Prostate gland (tissue), 2 donors: ENCODE measurements around the gene MBOAT1. TPM values are rescaled to one million over a fixed set of nuclear protein-coding genes. Genes with fewer than 3 reads are reported as not detected.

Experiments used
- DNase-seq: peaks from one replicate; pipeline ENCODE4 v3.0.0-alpha.2; 2019; ENCODE audit warnings: low spot score
- H3K27ac ChIP-seq, 2 donors: fragments of 200-600 bp; sonication (generic); 2 replicates each; pipeline ENCODE4 v1.5.1; 2017 to 2019
- H3K27me3 ChIP-seq: fragments of 200-600 bp; sonication (generic); replicated peaks from 2 replicates; pipeline ENCODE4 v1.5.1; 2019; ENCODE audit not compliant: insufficient read depth
- H3K36me3 ChIP-seq, 2 donors: fragments of 200-600 bp; sonication (generic); 1 replicate in 1 of 2; 2 replicates in 1 of 2; pipeline versions ENCODE4 v1.5.1 to v1.8.1; 2017 to 2019
- H3K4me1 ChIP-seq: fragments of 200-600 bp; sonication (generic); replicated peaks from 2 replicates; pipeline ENCODE4 v1.5.1; 2019
- H3K4me3 ChIP-seq, 2 donors: fragments of 200-600 bp; sonication (generic); 2 replicates each; pipeline ENCODE4 v1.5.1; 2017 to 2019
- H3K9me3 ChIP-seq: fragments of 200-600 bp; sonication (generic); 2 replicates; pipeline ENCODE4 v1.5.1; 2017
- POLR2A ChIP-seq: fragments of 450-650 bp; IDR thresholded peaks from one replicate; pipeline ENCODE4 v1.6.1; 2016; ENCODE audit warnings: antibody characterized with exemption, mild to moderate bottlenecking
- POLR2AphosphoS5 ChIP-seq: sonication (generic); formaldehyde crosslinking; IDR thresholded peaks from one replicate; pipeline ENCODE4 v1.6.1; 2017; ENCODE audit warnings: antibody characterized with exemption
- WGBS: methylation state at CpG from one replicate; pipeline ENCODE4 v1.1.5; 2018; 5-methylcytosine and 5-hydroxymethylcytosine counted together
- intact Hi-C: fragments of 100-400 bp; cut with DNase I; formaldehyde crosslinking; loops from one replicate; pipeline ENCODE4 v1.14.2; 2022
- total RNA-seq, 2 donors: library from RNA; depleted of rRNA; stranded (reverse); fragments of >200 nt; gene quantifications; one replicate each; pipeline ENCODE4 v1.1.0, GENCODE V29; 2016
- TF ChIP-seq, protein P1 (sequence below), 4 experiments: fragments of 200-600 bp in 2 of 4; fragments of 450-650 bp in 2 of 4; sonication (generic) in 2 of 4; IDR thresholded peaks; 1 replicate in 3 of 4; 2 replicates in 1 of 4; pipeline ENCODE4 v1.5.1; 2016 to 2019; ENCODE audit warnings: antibody characterized with exemption in 4 of 4, mild to moderate bottlenecking in 2 of 4, moderate library complexity in 2 of 4

MBOAT1 gene
- total RNA-seq, 2 donors from 2014 or later: 8.6 to 14.1 TPM

GRCh38 chr6:20134613-20135012 is 77.7 kb downstream of the MBOAT1 start:
- 95% methylated on average over 1 of the region's 1 CpG for WGBS
- Histone ChIP-seq H3K36me3 (no peaks in the 10 kb centered on the region), H3K4me3 (no peak overlapping the region), H3K27ac (no peak overlapping the region), H3K9me3 (no peaks in the 10 kb centered on the region), H3K27me3 (no peaks in the 10 kb centered on the region), H3K4me1 (no peaks in the 10 kb centered on the region)
- DNase-seq: no peak
- intact Hi-C loops: no loop called here
- no peak for TF ChIP-seq POLR2A

- 81% methylated on average over 7 of the region's 7 CpGs for WGBS
- Histone ChIP-seq H3K36me3 (no peaks in the 10 kb centered on the region), H3K27me3 (no peaks in the 10 kb centered on the region), H3K27ac (no peak overlapping the region), H3K4me3 (no peak overlapping the region), H3K4me1 (no peaks in the 10 kb centered on the region), H3K9me3 (no peaks in the 10 kb centered on the region)
- TF ChIP-seq, protein P1, sequence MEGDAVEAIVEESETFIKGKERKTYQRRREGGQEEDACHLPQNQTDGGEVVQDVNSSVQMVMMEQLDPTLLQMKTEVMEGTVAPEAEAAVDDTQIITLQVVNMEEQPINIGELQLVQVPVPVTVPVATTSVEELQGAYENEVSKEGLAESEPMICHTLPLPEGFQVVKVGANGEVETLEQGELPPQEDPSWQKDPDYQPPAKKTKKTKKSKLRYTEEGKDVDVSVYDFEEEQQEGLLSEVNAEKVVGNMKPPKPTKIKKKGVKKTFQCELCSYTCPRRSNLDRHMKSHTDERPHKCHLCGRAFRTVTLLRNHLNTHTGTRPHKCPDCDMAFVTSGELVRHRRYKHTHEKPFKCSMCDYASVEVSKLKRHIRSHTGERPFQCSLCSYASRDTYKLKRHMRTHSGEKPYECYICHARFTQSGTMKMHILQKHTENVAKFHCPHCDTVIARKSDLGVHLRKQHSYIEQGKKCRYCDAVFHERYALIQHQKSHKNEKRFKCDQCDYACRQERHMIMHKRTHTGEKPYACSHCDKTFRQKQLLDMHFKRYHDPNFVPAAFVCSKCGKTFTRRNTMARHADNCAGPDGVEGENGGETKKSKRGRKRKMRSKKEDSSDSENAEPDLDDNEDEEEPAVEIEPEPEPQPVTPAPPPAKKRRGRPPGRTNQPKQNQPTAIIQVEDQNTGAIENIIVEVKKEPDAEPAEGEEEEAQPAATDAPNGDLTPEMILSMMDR (IDR thresholded peaks at IDR 0.05): no peak
- TF ChIP-seq POLR2AphosphoS5 (no peak), POLR2A (no peak)
- intact Hi-C loops: loop anchor here (2.0 to 5.0 kb wide), 2 partner anchors 37 to 83 kb away; partner anchors contain the start of gene MBOAT1
- DNase-seq: no peak
These were observed 82.8 kb downstream of the MBOAT1 start for GRCh38 chr6:20129290-20130088.

DNA sequence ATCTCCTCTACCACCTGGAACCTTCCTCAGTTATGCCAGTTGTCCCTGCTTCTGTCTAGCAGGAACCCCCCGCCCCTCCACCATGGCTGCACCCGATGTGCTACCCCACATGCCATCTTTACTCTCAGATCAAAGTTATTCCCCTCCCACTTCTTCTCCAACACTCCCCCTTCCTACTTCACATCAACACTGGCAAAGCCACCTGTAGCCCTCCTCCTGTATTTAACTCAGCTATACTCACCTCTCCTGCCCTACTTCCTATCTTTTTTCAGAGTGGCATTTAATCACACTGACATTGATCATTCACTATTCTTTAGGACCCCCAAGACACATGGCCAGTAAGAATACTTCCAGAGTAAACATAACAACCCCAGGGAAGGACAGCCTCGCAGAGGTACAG is 84.3 kb downstream of the MBOAT1 start:
- intact Hi-C loops: loop anchor here (2.0 to 5.0 kb wide), 2 partner anchors 36 to 85 kb away; partner anchors contain the start of gene MBOAT1
- H3K36me3 ChIP-seq: no peaks in the 10 kb centered on the region
- no peaks in the 10 kb centered on the region for H3K27me3 ChIP-seq
- H3K27ac ChIP-seq: no peak overlapping the region
- DNase-seq: no peak
- no peaks in the 10 kb centered on the region for H3K4me1 ChIP-seq
- WGBS: 90% methylated on average over 3 of the region's 3 CpGs
- H3K4me3 ChIP-seq: no peak overlapping the region
- TF ChIP-seq POLR2AphosphoS5 (no peak), POLR2A (no peak)
- TF ChIP-seq, protein P1 (IDR thresholded peaks at IDR 0.05): no peak
- H3K9me3 ChIP-seq: no peaks in the 10 kb centered on the region

DNA sequence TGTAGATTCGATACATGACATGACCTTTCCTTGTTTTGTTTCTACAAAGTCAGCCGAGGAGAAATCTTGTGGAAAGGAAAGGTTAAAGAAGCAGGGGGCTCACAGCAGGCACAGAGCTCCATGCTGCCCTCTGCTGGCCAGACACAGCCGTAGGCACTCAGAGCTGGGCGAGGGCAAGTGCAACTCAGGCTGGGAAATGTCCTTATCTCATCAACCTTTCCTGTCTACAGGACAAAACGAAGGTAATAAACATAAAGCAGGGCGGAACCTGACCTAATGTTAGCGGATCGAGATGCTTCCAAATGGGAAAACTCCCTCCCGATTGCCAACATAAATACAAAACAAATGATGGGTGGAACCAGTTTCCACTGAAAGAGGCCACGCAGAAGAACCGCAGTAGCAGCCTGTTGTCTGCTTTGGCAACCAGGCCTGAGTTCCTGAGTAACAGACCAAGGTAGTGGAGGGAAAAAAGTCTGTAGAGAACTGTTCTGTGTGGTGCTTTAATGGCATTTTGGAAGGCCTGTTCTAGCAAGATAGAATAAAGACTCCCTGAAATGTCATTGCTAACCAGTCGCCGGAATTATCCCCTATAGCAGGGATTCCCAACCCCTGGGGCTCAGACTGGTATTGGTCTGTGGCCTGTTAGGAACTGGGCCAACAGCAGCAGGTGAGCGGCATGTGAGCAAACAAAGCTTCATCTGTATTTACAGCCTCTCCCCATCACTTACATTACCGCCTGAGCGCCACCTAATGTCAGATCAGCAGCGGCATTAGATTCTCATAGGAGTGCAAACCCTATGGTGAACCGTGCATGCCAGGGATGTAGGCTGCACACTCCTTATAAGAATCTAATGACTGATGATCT is 85.2 kb downstream of the MBOAT1 start:
- WGBS: 41% methylated on average over 18 of the region's 18 CpGs
- peak overlapping the region; percentile 39 to 44 for H3K27ac ChIP-seq
- H3K36me3 ChIP-seq: no peaks in the 10 kb centered on the region
- TF ChIP-seq POLR2A (no peak), POLR2AphosphoS5 (peak; percentile 13)
- TF ChIP-seq, protein P1 (IDR thresholded peaks at IDR 0.05): peak; percentile 52 to 86 (median 80)
- no peaks in the 10 kb centered on the region for H3K9me3 ChIP-seq
- no peak overlapping the region for H3K4me3 ChIP-seq
- no peaks in the 10 kb centered on the region for H3K27me3 ChIP-seq
- H3K4me1 ChIP-seq: no peaks in the 10 kb centered on the region
- DNase-seq: peak; percentile 48
- intact Hi-C loops: loop anchor here (5.0 kb wide), 1 partner anchor 35 kb away; no protein-coding TSS in a partner anchor

- intact Hi-C loops: loop anchor here (5.0 kb wide), 1 partner anchor 34 kb away; no protein-coding TSS in a partner anchor
- H3K9me3 ChIP-seq: no peaks in the 10 kb centered on the region
- peak overlapping the region; percentile 39 to 44 for H3K27ac ChIP-seq
- H3K36me3 ChIP-seq: no peaks in the 10 kb centered on the region
- WGBS: 58% methylated on average over 3 of the region's 3 CpGs
- peak; percentile 42 for TF ChIP-seq POLR2AphosphoS5
- TF ChIP-seq, protein P1 (IDR thresholded peaks at IDR 0.05): no peak
- peak; percentile 10 for DNase-seq
- H3K4me3 ChIP-seq: no peak overlapping the region
- no peaks in the 10 kb centered on the region for H3K4me1 ChIP-seq
- H3K27me3 ChIP-seq: no peaks in the 10 kb centered on the region
These were observed 86.0 kb downstream of the MBOAT1 start for GRCh38 chr6:20126102-20126752.
